Transverse colon (tissue), 4 donors: ENCODE results near the gene CAMTA1. TPM values are rescaled to one million over a fixed set of nuclear protein-coding genes. Genes with fewer than 3 reads are reported as not detected.

Source experiments
- DNase-seq: peaks from one replicate; pipeline ENCODE4 v3.0.0-alpha.2; 2019
- H3K27ac ChIP-seq, 4 donors: fragments of 200-600 bp; sonication (generic); 2 replicates each; pipeline ENCODE4 v1.5.1; 2016 to 2018; ENCODE audit warnings: inconsistent platforms in 4 of 4
- H3K27me3 ChIP-seq: fragments of 200-600 bp; sonication (generic); 2 replicates; pipeline ENCODE4 v1.5.1; 2017; ENCODE audit warnings: inconsistent platforms
- H3K36me3 ChIP-seq, 4 donors: fragments of 200-600 bp; sonication (generic); 2 replicates each; pipeline ENCODE4 v1.5.1; 2017 to 2019; ENCODE audit warnings: inconsistent platforms in 4 of 4
- H3K4me1 ChIP-seq, 4 donors: fragments of 200-600 bp; sonication (generic); 2 replicates each; pipeline ENCODE4 v1.5.1; 2017 to 2020; ENCODE audit warnings: inconsistent platforms in 4 of 4
- H3K4me3 ChIP-seq, 4 donors: fragments of 200-600 bp; sonication (generic); 1 replicate in 1 of 4; 2 replicates in 3 of 4; pipeline versions ENCODE4 v1.5.1 to v1.6.1; 2017 to 2019; ENCODE audit warnings: inconsistent platforms in 4 of 4
- H3K9me3 ChIP-seq, 2 donors: fragments of 200-600 bp; sonication (generic); 2 replicates each; pipeline ENCODE4 v1.5.1; 2017 to 2019; ENCODE audit warnings: inconsistent platforms in 2 of 2
- CTCF ChIP-seq, 5 experiments: fragments of 200-600 bp in 3 of 5; fragments of 450-650 bp in 2 of 5; sonication (generic) in 3 of 5; IDR thresholded peaks; 1 replicate in 2 of 5; 2 replicates in 3 of 5; pipeline ENCODE4 v1.5.1; 2016 to 2017; ENCODE audit warnings: antibody characterized with exemption in 5 of 5, inconsistent platforms in 3 of 5, mild to moderate bottlenecking in 2 of 5, moderate library complexity in 1 of 5
- EP300 ChIP-seq: sonication (generic); formaldehyde crosslinking; IDR thresholded peaks from one replicate; pipeline ENCODE4 v1.6.1; 2017; ENCODE audit warnings: antibody characterized with exemption, low read depth
- POLR2A ChIP-seq: fragments of 450-650 bp; IDR thresholded peaks from one replicate; pipeline ENCODE4 v1.6.1; 2016; ENCODE audit warnings: antibody characterized with exemption, mild to moderate bottlenecking, moderate library complexity
- POLR2AphosphoS5 ChIP-seq, 3 donors: sonication (generic); formaldehyde crosslinking; IDR thresholded peaks; one replicate each; pipeline ENCODE4 v1.6.1; 2016; ENCODE audit warnings: antibody characterized with exemption in 3 of 3
- WGBS, 2 donors: methylation state at CpG; one replicate each; pipeline ENCODE4 v1.1.5; 2018; ENCODE audit warnings: low coverage in 1 of 2; 5-methylcytosine and 5-hydroxymethylcytosine counted together
- in situ Hi-C, 4 donors: fragments of 200-750 bp; cut with MboI; loops; one replicate each; pipeline versions ENCODE4 v1.15.0 to v1.15.1; 2017; ENCODE audit warnings: low sequenced_read_pairs in 3 of 4, low pct_ligation_motif_present in 1 of 4, low pct_unique_long_range_greater_than_20kb in 1 of 4
- intact Hi-C: fragments of 100-400 bp; cut with DNase I; formaldehyde crosslinking; loops from one replicate; pipeline ENCODE4 v1.15.1; 2023; ENCODE audit warnings: low total_unique reads
- total RNA-seq, 4 donors: library from RNA; depleted of rRNA; stranded (reverse); fragments of >200 nt; gene quantifications; one replicate each; pipeline ENCODE4 v1.1.0, GENCODE V29; 2016

The CAMTA1 gene
- total RNA-seq, 4 donors from 2014 or later: 93.8 to 268 (median 130) TPM

- in situ Hi-C loops: loop anchor here in 2 of 4 donors (5.0 to 25.0 kb wide), 3 partner anchors 88 to 248 kb away; no protein-coding TSS in a partner anchor
- intact Hi-C loops: loop anchor here (10.0 kb wide), 1 partner anchor 230 kb away; no protein-coding TSS in a partner anchor
These were observed 879.1 kb downstream of the CAMTA1 start for GRCh38 chr1:7664147-7664892.

GRCh38 chr1:7664893-7665250, 879.6 kb downstream of the CAMTA1 start:
- TF ChIP-seq CTCF (IDR thresholded peaks at IDR 0.05): no peak
- TF ChIP-seq POLR2AphosphoS5 (IDR thresholded peaks at IDR 0.05): no peak
- TF ChIP-seq EP300: no peak
- TF ChIP-seq POLR2A: no peak
- no peak for DNase-seq
- WGBS, 2 donors: 85% methylated on average over 18 of the region's 21 CpGs; no CpG with 5 or more reads in 1 of the 2 donors
- H3K4me1 ChIP-seq: peaks cover 0 to 8% (median 5%) of the 10 kb centered on the region in 4 donors
- intact Hi-C loops: loop anchor here (10.0 kb wide), 1 partner anchor 230 kb away; no protein-coding TSS in a partner anchor
- H3K27ac ChIP-seq: no peak overlapping the region
- in situ Hi-C loops: loop anchor here in 2 of 4 donors (5.0 to 25.0 kb wide), 3 partner anchors 87 to 247 kb away; no protein-coding TSS in a partner anchor
- H3K4me3 ChIP-seq: no peak overlapping the region
- no peaks in the 10 kb centered on the region for H3K9me3 ChIP-seq
- peaks cover under 1% of the 10 kb centered on the region for H3K27me3 ChIP-seq
- no peaks in the 10 kb centered on the region for H3K36me3 ChIP-seq

More at GRCh38 chr1:7664147-7664892, 879.1 kb downstream of the CAMTA1 start:
- WGBS, 2 donors: 87% methylated on average over 47 of the region's 48 CpGs; no CpG with 5 or more reads in 1 of the 2 donors
- Histone ChIP-seq H3K4me1 (peaks cover 0 to 4% (median 3%) of the 10 kb centered on the region in 4 donors), H3K36me3 (no peaks in the 10 kb centered on the region), H3K27me3 (no peaks in the 10 kb centered on the region), H3K27ac (no peak overlapping the region), H3K4me3 (no peak overlapping the region), H3K9me3 (no peaks in the 10 kb centered on the region)
- TF ChIP-seq POLR2AphosphoS5 (IDR thresholded peaks at IDR 0.05): no peak
- no peak for TF ChIP-seq CTCF (IDR thresholded peaks at IDR 0.05)
- no peak for TF ChIP-seq EP300
- TF ChIP-seq POLR2A: no peak
- DNase-seq: no peak

- no peaks in the 10 kb centered on the region for H3K36me3 ChIP-seq
- intact Hi-C loops (loop anchor here (10.0 kb wide), 1 partner anchor 229 kb away; no protein-coding TSS in a partner anchor), in situ Hi-C loops (loop anchor here in 2 of 4 donors (10.0 to 25.0 kb wide), 2 partner anchors 239 to 246 kb away; no protein-coding TSS in a partner anchor)
- TF ChIP-seq POLR2AphosphoS5 (IDR thresholded peaks at IDR 0.05): no peak
- TF ChIP-seq CTCF (IDR thresholded peaks at IDR 0.05): no peak
- no peak for TF ChIP-seq POLR2A
- TF ChIP-seq EP300: no peak
- no peak overlapping the region for H3K4me3 ChIP-seq
- WGBS, 2 donors: 66 to 86% methylated on average over 2 to 6 of the region's 6 CpGs
- DNase-seq: no peak
- no peak overlapping the region for H3K27ac ChIP-seq
- H3K27me3 ChIP-seq: peaks cover 3% of the 10 kb centered on the region
- peaks cover 0 to 9% (median 6%) of the 10 kb centered on the region in 4 donors for H3K4me1 ChIP-seq
- no peaks in the 10 kb centered on the region for H3K9me3 ChIP-seq
These were observed 881.0 kb downstream of the CAMTA1 start for GRCh38 chr1:7666249-7666648.

- Histone ChIP-seq H3K4me1 (peaks cover 0 to 9% (median 6%) of the 10 kb centered on the region in 4 donors), H3K27me3 (peaks cover 3% of the 10 kb centered on the region), H3K4me3 (no peak overlapping the region), H3K36me3 (no peaks in the 10 kb centered on the region), H3K27ac (no peak overlapping the region), H3K9me3 (no peaks in the 10 kb centered on the region)
- DNase-seq: no peak
- intact Hi-C loops: loop anchor here (1.0 to 10.0 kb wide), 2 partner anchors 86 to 228 kb away; no protein-coding TSS in a partner anchor
- TF ChIP-seq POLR2A: no peak
- TF ChIP-seq EP300: no peak
- no peak for TF ChIP-seq CTCF (IDR thresholded peaks at IDR 0.05)
- no peak for TF ChIP-seq POLR2AphosphoS5 (IDR thresholded peaks at IDR 0.05)
- 70 to 92% methylated on average over 2 to 11 of the region's 11 CpGs for WGBS, 2 donors
- in situ Hi-C loops: loop anchor here in 2 of 4 donors (10.0 to 25.0 kb wide), 2 partner anchors 238 to 245 kb away; no protein-coding TSS in a partner anchor
These were observed 881.9 kb downstream of the CAMTA1 start for GRCh38 chr1:7667159-7667558.
